ENCODE results near the gene ZDHHC12. TPM values are rescaled to one million over a fixed set of nuclear protein-coding genes. Genes with fewer than 3 reads are reported as not detected.

Gene ZDHHC12, protein sequence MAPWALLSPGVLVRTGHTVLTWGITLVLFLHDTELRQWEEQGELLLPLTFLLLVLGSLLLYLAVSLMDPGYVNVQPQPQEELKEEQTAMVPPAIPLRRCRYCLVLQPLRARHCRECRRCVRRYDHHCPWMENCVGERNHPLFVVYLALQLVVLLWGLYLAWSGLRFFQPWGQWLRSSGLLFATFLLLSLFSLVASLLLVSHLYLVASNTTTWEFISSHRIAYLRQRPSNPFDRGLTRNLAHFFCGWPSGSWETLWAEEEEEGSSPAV
- total RNA-seq: 25.1 TPM
- polyA plus RNA-seq: 10 to 100 TPM; 49.4 to 59.8 (median 54.3) TPM

GRCh38 chr9:128723866-128724743 is at the start of gene ZDHHC12:
Gene ZDHHC12 (minus strand): TSS chr9:128724127. CDS start chr9:128724093, 34 bp downstream.
- H3K4me3 Mint-ChIP-seq: peak within 1 kb of the TSS; percentile 92 to 97 (median 96)
- H3K27ac Mint-ChIP-seq: peak within 1 kb of the TSS; percentile 92 to 97 (median 93)
- Histone ChIP-seq H3K4me1 (ENCODE audit: control insufficient read depth, insufficient read depth, low read length, poor library complexity, severe bottlenecking) (peaks cover 23% of the 10 kb centered on the region), H3K4me3 (ENCODE audit: low read depth, low read length) (peak within 1 kb of the TSS; percentile 97), H3K27ac (ENCODE audit: insufficient read depth, low read length, poor library complexity, severe bottlenecking) (peak within 1 kb of the TSS; percentile 79), H3K36me3 (ENCODE audit: control insufficient read depth, insufficient read depth, low read length) (peaks cover 5% of the 10 kb centered on the region), H3K9me3 (ENCODE audit: control insufficient read depth in 2 of 2, low read length in 2 of 2) (no peaks in the 10 kb centered on the region), H3K27me3 (ENCODE audit: control insufficient read depth, insufficient read depth, low read length) (no peaks in the 10 kb centered on the region)
- no peaks in the 10 kb centered on the region for H3K27me3 Mint-ChIP-seq
- H3K36me3 Mint-ChIP-seq: peaks cover 4% of the 10 kb centered on the region
- ATAC-seq (ENCODE audit: low read depth in 2 of 2) (peak; percentile 97), DNase-seq (peak; percentile 99 to 100 (median 99))
- H3K9me3 Mint-ChIP-seq: no peaks in the 10 kb centered on the region
- H3K4me1 Mint-ChIP-seq: peaks cover 3 to 65% (median 21%) of the 10 kb centered on the region in 4 donors

- H3K9me3 ChIP-seq (ENCODE audit: control insufficient read depth in 2 of 2, low read length in 2 of 2): peaks cover 0 to 7% of the 10 kb centered on the region in 2 experiments
- Mint-ChIP-seq H3K27me3 (no peaks in the 10 kb centered on the region), H3K27ac (peak overlapping the region in 2 of 3 donors; percentile 48 to 89), H3K36me3 (no peaks in the 10 kb centered on the region), H3K4me3 (peak overlapping the region; percentile 85 to 98 (median 98)), H3K9me3 (peaks cover 0 to 2% (median 0%) of the 10 kb centered on the region in 7 donors), H3K4me1 (peaks cover 12 to 37% (median 17%) of the 10 kb centered on the region in 4 donors)
- no peak for ATAC-seq (ENCODE audit: low read depth in 2 of 2)
- no peak for DNase-seq
- H3K27ac ChIP-seq (ENCODE audit: insufficient read depth, low read length, poor library complexity, severe bottlenecking): no peak overlapping the region
- H3K27me3 ChIP-seq (ENCODE audit: control insufficient read depth, insufficient read depth, low read length): no peaks in the 10 kb centered on the region
- no peak overlapping the region for H3K4me3 ChIP-seq (ENCODE audit: low read depth, low read length)
- H3K36me3 ChIP-seq (ENCODE audit: control insufficient read depth, insufficient read depth, low read length): peaks cover 4% of the 10 kb centered on the region
- peaks cover 24% of the 10 kb centered on the region for H3K4me1 ChIP-seq (ENCODE audit: control insufficient read depth, insufficient read depth, low read length, poor library complexity, severe bottlenecking)
Measured at GRCh38 chr9:128773049-128773448, 49.1 kb upstream of the ZDHHC12 start.

GRCh38 chr9:128771745-128772519 is 48.0 kb upstream of the ZDHHC12 start, which contains the start of gene ZER1:
Gene ZER1 (minus strand): TSS chr9:128771927. CDS start chr9:128755565, 16,362 bp downstream.
- Mint-ChIP-seq H3K27me3 (no peaks in the 10 kb centered on the region), H3K9me3 (peaks cover 0 to 2% (median 0%) of the 10 kb centered on the region in 7 donors), H3K4me3 (peak within 1 kb of the TSS; percentile 96 to 98 (median 98)), H3K27ac (peak within 1 kb of the TSS; percentile 94 to 99 (median 98)), H3K36me3 (peaks cover 8% of the 10 kb centered on the region), H3K4me1 (peaks cover 12 to 46% (median 24%) of the 10 kb centered on the region in 4 donors)
- Histone ChIP-seq H3K27ac (ENCODE audit: insufficient read depth, low read length, poor library complexity, severe bottlenecking) (peak within 1 kb of the TSS; percentile 85), H3K36me3 (ENCODE audit: control insufficient read depth, insufficient read depth, low read length) (peaks cover 6% of the 10 kb centered on the region), H3K4me3 (ENCODE audit: low read depth, low read length) (peak within 1 kb of the TSS; percentile 81), H3K4me1 (ENCODE audit: control insufficient read depth, insufficient read depth, low read length, poor library complexity, severe bottlenecking) (peaks cover 24% of the 10 kb centered on the region), H3K27me3 (ENCODE audit: control insufficient read depth, insufficient read depth, low read length) (no peaks in the 10 kb centered on the region), H3K9me3 (ENCODE audit: control insufficient read depth in 2 of 2, low read length in 2 of 2) (peaks cover 0 to 7% of the 10 kb centered on the region in 2 experiments)
- ATAC-seq (ENCODE audit: low read depth in 2 of 2) (peak; percentile 93 to 94), DNase-seq (peak; percentile 89 to 96 (median 94))

DNA sequence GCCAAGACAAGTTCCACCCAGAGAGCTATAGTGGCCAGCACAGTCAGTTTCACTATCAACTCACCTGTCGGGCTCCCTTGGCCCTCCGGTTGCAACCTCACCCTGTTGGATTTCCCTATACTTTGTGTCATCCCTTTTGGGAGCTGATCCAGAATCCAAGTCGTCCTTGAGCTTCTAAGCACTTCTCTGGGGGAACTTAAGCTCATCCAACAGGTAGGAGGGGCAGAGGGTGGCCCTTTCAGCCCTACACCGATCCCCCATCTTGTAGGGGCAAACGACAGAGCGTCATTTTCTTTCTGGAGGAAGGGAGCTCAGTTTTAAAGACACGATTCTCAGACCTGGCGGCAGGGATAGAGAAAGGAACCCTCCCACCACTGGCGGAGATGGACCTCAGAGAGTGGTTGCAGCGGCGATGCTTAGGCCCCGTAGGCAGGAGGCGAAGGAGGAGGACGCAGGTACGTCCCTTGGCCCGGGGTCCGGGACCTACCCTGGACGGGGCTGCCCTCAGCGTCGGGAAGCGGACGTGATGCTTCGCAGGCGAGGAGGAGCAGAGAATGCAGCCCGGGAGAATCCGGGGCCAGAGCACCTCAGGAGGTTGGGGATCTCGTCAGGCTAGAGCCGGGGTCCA is 47.3 kb upstream of the ZDHHC12 start:
- H3K4me3 Mint-ChIP-seq: peak overlapping the region; percentile 96 to 98 (median 98)
- H3K27me3 ChIP-seq (ENCODE audit: control insufficient read depth, insufficient read depth, low read length): no peaks in the 10 kb centered on the region
- H3K27ac Mint-ChIP-seq: peak overlapping the region; percentile 94 to 99 (median 98)
- H3K4me1 ChIP-seq (ENCODE audit: control insufficient read depth, insufficient read depth, low read length, poor library complexity, severe bottlenecking): peaks cover 24% of the 10 kb centered on the region
- H3K27me3 Mint-ChIP-seq: no peaks in the 10 kb centered on the region
- peak; percentile 4 to 15 for ATAC-seq (ENCODE audit: low read depth in 2 of 2)
- peak overlapping the region; percentile 81 for H3K4me3 ChIP-seq (ENCODE audit: low read depth, low read length)
- H3K27ac ChIP-seq (ENCODE audit: insufficient read depth, low read length, poor library complexity, severe bottlenecking): peak overlapping the region; percentile 85
- peak; percentile 7 to 52 (median 27) for DNase-seq
- peaks cover 8% of the 10 kb centered on the region for H3K36me3 Mint-ChIP-seq
- peaks cover 0 to 2% (median 0%) of the 10 kb centered on the region in 7 donors for H3K9me3 Mint-ChIP-seq
- peaks cover 6% of the 10 kb centered on the region for H3K36me3 ChIP-seq (ENCODE audit: control insufficient read depth, insufficient read depth, low read length)
- peaks cover 0 to 4% of the 10 kb centered on the region in 2 experiments for H3K9me3 ChIP-seq (ENCODE audit: control insufficient read depth in 2 of 2, low read length in 2 of 2)
- peaks cover 12 to 49% (median 24%) of the 10 kb centered on the region in 4 donors for H3K4me1 Mint-ChIP-seq

- peaks cover 6% of the 10 kb centered on the region for H3K36me3 ChIP-seq (ENCODE audit: control insufficient read depth, insufficient read depth, low read length)
- peak overlapping the region; percentile 94 to 99 (median 98) for H3K27ac Mint-ChIP-seq
- peak overlapping the region; percentile 96 to 98 (median 98) for H3K4me3 Mint-ChIP-seq
- peaks cover 24% of the 10 kb centered on the region for H3K4me1 ChIP-seq (ENCODE audit: control insufficient read depth, insufficient read depth, low read length, poor library complexity, severe bottlenecking)
- DNase-seq (no peak), ATAC-seq (ENCODE audit: low read depth in 2 of 2) (no peak)
- peaks cover 0 to 2% (median 0%) of the 10 kb centered on the region in 7 donors for H3K9me3 Mint-ChIP-seq
- peaks cover 12 to 53% (median 26%) of the 10 kb centered on the region in 4 donors for H3K4me1 Mint-ChIP-seq
- H3K4me3 ChIP-seq (ENCODE audit: low read depth, low read length): peak overlapping the region; percentile 81
- H3K9me3 ChIP-seq (ENCODE audit: control insufficient read depth in 2 of 2, low read length in 2 of 2): no peaks in the 10 kb centered on the region
- H3K36me3 Mint-ChIP-seq: peaks cover 8% of the 10 kb centered on the region
- H3K27ac ChIP-seq (ENCODE audit: insufficient read depth, low read length, poor library complexity, severe bottlenecking): peak overlapping the region; percentile 85
- no peaks in the 10 kb centered on the region for H3K27me3 ChIP-seq (ENCODE audit: control insufficient read depth, insufficient read depth, low read length)
- no peaks in the 10 kb centered on the region for H3K27me3 Mint-ChIP-seq
Measured at GRCh38 chr9:128770286-128771030, 46.5 kb upstream of the ZDHHC12 start.

- Mint-ChIP-seq H3K4me3 (peak overlapping the region in 1 of 4 donors; percentile 60), H3K27ac (peak overlapping the region in 2 of 3 donors; percentile 76 to 99), H3K27me3 (no peaks in the 10 kb centered on the region), H3K36me3 (peaks cover 8% of the 10 kb centered on the region), H3K9me3 (no peaks in the 10 kb centered on the region), H3K4me1 (peaks cover 17 to 61% (median 35%) of the 10 kb centered on the region in 4 donors)
- no peaks in the 10 kb centered on the region for H3K27me3 ChIP-seq (ENCODE audit: control insufficient read depth, insufficient read depth, low read length)
- no peak overlapping the region for H3K4me3 ChIP-seq (ENCODE audit: low read depth, low read length)
- peaks cover 6% of the 10 kb centered on the region for H3K36me3 ChIP-seq (ENCODE audit: control insufficient read depth, insufficient read depth, low read length)
- no peaks in the 10 kb centered on the region for H3K9me3 ChIP-seq (ENCODE audit: control insufficient read depth in 2 of 2, low read length in 2 of 2)
- DNase-seq: no peak
- no peak overlapping the region for H3K27ac ChIP-seq (ENCODE audit: insufficient read depth, low read length, poor library complexity, severe bottlenecking)
- peaks cover 24% of the 10 kb centered on the region for H3K4me1 ChIP-seq (ENCODE audit: control insufficient read depth, insufficient read depth, low read length, poor library complexity, severe bottlenecking)
- no peak for ATAC-seq (ENCODE audit: low read depth in 2 of 2)
Measured at GRCh38 chr9:128768606-128769005, 44.7 kb upstream of the ZDHHC12 start.

Data from CD4-positive, CD25-positive, alpha-beta regulatory T cell (primary cell).